GM12875 (cell line): Measurements from ENCODE around the gene KRTAP12-2.
"Not testable (repeated sequence)": the region's sequence is repeated elsewhere in the genome, so short reads cannot be mapped to it uniquely, and the experiment has no call there.

ENCODE experiments used
- H3K4me3 ChIP-seq: one replicate; pipeline ENCODE4 v1.5.1; 2011; ENCODE audit warnings: low read depth, low read length, control low read depth
- TF ChIP-seq, protein P1 (sequence below): IDR thresholded peaks from 2 replicates; pipeline ENCODE4 v1.5.1; 2011; ENCODE audit warnings: low read depth, mild to moderate bottlenecking, control low read depth, inconsistent platforms, low read length, moderate library complexity, borderline replicate concordance; ENCODE audit not compliant: insufficient read depth

The KRTAP12-2 gene

DNA sequence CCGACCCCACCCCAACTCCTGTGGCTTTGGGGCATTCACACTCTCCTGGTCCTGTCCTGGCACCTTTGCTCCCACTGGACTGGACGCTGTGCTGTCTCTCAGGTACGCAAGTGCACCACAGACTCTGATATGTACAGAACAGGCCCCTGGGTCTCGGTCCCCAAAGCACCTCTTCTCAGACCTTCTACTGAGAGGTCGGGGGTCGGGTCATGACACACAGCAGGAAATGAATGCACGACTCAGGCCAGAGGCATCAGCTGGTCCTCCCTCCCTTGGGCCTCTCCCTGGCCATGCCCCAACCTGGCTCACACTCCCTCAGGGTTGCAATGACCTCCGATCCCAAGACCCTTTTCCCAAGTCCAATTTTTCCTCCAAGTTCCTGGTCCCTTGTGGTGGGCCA lies 28.5 kb upstream of the KRTAP12-2 start:
- TF ChIP-seq, protein P1, sequence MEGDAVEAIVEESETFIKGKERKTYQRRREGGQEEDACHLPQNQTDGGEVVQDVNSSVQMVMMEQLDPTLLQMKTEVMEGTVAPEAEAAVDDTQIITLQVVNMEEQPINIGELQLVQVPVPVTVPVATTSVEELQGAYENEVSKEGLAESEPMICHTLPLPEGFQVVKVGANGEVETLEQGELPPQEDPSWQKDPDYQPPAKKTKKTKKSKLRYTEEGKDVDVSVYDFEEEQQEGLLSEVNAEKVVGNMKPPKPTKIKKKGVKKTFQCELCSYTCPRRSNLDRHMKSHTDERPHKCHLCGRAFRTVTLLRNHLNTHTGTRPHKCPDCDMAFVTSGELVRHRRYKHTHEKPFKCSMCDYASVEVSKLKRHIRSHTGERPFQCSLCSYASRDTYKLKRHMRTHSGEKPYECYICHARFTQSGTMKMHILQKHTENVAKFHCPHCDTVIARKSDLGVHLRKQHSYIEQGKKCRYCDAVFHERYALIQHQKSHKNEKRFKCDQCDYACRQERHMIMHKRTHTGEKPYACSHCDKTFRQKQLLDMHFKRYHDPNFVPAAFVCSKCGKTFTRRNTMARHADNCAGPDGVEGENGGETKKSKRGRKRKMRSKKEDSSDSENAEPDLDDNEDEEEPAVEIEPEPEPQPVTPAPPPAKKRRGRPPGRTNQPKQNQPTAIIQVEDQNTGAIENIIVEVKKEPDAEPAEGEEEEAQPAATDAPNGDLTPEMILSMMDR: no peak
- no peak overlapping the region for H3K4me3 ChIP-seq

DNA sequence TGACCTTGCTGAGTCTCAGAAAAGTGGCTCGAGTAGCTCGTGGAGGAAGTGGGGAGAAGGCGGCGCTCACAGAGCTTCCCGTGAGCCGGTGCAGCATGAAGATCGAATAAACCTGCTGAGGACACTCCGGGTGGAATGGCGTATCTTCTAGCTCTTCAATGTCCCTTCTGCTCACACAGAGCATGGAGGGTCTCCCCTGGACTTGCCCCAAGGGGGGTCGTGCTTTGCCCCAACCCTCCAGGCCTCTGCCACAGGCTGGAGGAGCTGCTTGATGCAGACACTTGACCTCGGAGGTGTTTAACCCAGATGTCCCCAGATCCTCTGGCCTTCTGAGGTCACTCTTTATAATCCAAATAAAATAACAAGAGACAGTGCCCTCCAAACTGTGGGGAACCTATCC lies 28.0 kb upstream of the KRTAP12-2 start:
- TF ChIP-seq, protein P1: no peak
- H3K4me3 ChIP-seq: no peak overlapping the region

DNA sequence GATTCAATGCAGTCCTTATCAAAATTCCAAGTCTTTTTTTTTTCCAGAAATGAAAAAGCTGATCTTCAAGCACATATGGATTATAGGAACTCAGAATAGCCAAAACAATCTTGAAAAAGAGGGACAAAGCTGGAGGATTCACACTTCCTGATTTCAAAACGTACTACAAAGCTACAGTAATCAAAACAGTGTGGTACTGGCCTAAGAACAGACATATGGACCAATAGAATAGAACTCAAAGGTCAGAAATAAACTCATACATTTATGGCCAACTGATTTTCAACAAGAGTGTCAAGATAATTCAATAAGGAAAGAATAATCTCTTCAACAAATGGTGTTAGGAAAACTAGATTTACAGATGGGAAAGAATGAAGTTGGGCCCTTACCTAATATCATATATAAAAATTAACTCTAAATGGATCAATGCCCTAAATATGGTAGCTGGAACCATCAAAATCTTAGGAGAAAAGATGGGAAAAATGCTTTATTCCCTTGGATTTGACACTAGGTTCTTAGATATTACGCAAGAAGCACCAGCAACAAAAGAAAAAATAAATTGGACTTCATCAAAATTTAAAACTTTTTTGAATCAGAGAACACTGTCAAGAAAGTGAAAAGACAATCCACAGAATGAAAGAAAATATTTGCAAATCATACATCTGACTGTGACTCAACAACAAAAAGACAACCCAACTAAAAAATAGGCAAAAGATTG lies 26.2 kb upstream of the KRTAP12-2 start:
- no peak overlapping the region for H3K4me3 ChIP-seq
- TF ChIP-seq, protein P1: no peak

DNA sequence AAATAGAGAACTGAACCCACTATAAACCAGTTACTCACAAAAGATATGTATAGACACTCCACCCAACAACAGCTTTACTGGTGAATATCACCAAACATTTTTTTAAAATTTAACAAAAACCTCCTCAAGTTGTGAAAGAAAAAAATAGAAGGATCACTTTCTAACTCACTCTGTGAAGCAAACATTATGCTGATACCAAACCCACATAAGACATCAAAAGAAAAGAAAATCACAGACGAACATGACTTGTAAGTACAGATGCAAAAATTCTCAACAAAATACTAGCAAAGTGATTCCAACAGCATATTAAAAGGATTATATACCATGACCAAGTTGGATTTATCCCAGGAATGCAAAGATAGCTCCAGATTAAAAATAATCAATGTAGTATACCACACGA lies 25.0 kb upstream of the KRTAP12-2 start:
- no peak overlapping the region for H3K4me3 ChIP-seq
- TF ChIP-seq, protein P1: no peak

DNA sequence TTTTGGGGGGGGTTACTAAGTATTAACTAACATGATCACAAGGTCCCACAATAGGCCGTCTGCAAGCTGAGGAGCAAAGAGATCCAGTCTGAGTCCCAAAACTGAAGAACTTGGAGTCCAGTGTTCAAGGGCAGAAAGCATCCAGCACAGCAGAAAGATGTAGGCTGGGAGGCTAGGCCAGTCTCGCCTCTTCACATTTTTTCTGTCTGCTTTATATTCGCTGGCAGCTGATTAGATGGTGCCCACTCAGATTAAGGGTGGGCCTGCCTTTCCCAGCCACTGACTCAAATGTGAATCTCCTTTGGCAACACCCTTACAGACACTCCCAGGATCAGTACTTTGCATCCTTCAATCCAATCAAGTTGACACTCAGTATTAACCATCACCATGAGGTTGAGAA lies 23.0 kb upstream of the KRTAP12-2 start:
- H3K4me3 ChIP-seq: not testable (repeated sequence)

DNA sequence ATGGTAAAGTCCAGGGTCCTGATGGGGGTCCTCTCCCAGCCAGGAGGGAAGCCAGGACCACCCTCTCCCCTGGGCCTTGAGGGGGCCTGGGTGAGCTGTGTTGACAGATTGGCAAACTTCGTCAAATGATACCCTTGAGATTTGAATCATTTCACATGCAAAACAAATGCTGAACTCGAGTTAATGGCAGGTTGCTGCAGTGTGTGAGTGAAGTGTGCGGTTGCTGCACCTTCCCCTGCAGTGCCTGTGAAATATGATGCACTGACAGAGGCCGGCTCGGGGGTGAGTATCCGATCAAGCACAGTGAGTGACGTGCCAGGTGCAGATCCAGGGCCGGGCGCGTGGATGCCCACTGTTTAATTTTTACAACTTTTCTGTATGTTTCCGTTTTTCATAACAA lies 20.9 kb upstream of the KRTAP12-2 start:
- TF ChIP-seq, protein P1: no peak
- H3K4me3 ChIP-seq: no peak overlapping the region

DNA sequence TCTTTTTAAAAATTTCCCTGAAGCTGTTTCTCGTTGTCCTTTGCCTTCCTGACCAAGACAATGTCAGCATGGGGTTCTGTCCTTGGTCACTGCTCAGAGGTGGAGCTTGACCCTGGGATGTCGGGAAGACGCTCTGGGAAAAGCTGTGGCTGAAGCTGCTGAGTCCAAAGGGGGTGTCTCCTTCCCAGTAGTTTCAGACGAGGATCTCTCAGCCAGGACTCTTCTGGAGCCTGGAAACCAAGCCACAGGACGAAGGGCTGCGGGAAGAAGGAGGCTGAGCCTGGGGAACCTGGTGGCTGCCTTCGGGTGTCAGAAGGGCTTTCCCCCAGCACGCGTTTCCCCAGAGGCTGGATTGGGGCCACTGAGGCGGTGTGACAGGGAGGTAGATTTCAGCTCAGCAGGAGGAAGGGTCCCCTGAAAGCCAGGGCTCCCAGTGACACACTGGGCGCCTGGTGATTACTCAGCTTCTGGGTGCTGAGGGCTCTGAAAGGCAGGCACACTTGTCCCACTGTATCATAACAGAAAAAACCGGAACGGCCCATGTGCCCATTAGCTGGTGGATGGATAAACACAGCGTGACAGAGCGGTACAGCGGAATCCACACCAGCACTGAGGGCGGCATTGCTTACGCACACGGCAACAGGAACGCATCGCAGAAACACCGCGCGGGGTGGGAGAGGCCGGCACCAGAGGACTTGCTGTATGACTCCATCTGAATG lies 20.3 kb upstream of the KRTAP12-2 start:
- no peak overlapping the region for H3K4me3 ChIP-seq
- TF ChIP-seq, protein P1: no peak
